Liver (tissue), 9 donors: ENCODE measurements around the gene EVL. TPM values are rescaled to one million over a fixed set of nuclear protein-coding genes. Genes with fewer than 3 reads are reported as not detected.

Experiments
- DNase-seq: peaks from one replicate; pipeline ENCODE4 v3.0.0-alpha.2; 2017; ENCODE audit warnings: low spot score
- H3K27ac ChIP-seq, 2 donors: one replicate each; pipeline ENCODE4 v1.7.0; 2013; ENCODE audit warnings: inconsistent platforms in 2 of 2, low read length in 2 of 2, control low read depth in 1 of 2, low read depth in 1 of 2, mild to moderate bottlenecking in 1 of 2
- H3K27me3 ChIP-seq, 4 donors: one replicate each; pipeline versions ENCODE4 v1.6.1 to v1.7.0; 2013; ENCODE audit warnings: low read length in 3 of 4, inconsistent platforms in 1 of 4, mild to moderate bottlenecking in 1 of 4, moderate library complexity in 1 of 4; ENCODE audit not compliant: control insufficient read depth in 4 of 4, insufficient read depth in 4 of 4
- H3K36me3 ChIP-seq, 4 donors: one replicate each; pipeline versions ENCODE4 v1.6.1 to v1.7.0; 2013; ENCODE audit warnings: low read length in 3 of 4, mild to moderate bottlenecking in 3 of 4, low read depth in 1 of 4, moderate library complexity in 1 of 4; ENCODE audit not compliant: control insufficient read depth in 4 of 4, insufficient read depth in 3 of 4
- H3K4me1 ChIP-seq, 4 donors: one replicate each; pipeline versions ENCODE4 v1.6.1 to v1.7.0; 2013; ENCODE audit warnings: low read length in 3 of 4, mild to moderate bottlenecking in 3 of 4, moderate library complexity in 1 of 4; ENCODE audit not compliant: control insufficient read depth in 4 of 4, insufficient read depth in 4 of 4
- H3K4me3 ChIP-seq, 3 donors: one replicate each; pipeline versions ENCODE4 v1.6.1 to v1.7.0; 2013; ENCODE audit warnings: low read length in 3 of 3, control low read depth in 1 of 3, low read depth in 1 of 3, mild to moderate bottlenecking in 1 of 3
- H3K9ac ChIP-seq, 2 donors: one replicate each; pipeline ENCODE4 v1.7.0; 2013; ENCODE audit warnings: low read length in 2 of 2, mild to moderate bottlenecking in 2 of 2, moderate library complexity in 2 of 2, control low read depth in 1 of 2, low read depth in 1 of 2
- H3K9me3 ChIP-seq, 4 donors: one replicate each; pipeline versions ENCODE4 v1.6.1 to v1.7.0; 2013; ENCODE audit warnings: low read length in 3 of 4; ENCODE audit not compliant: control insufficient read depth in 4 of 4
- EGR1 ChIP-seq, 2 donors: IDR thresholded peaks; 2 replicates each; pipeline ENCODE4 v1.6.1; 2016 to 2018; ENCODE audit warnings: antibody characterized with exemption in 2 of 2, low read depth in 2 of 2
- FOXA2 ChIP-seq: IDR thresholded peaks from 2 replicates; pipeline ENCODE4 v1.6.1; 2016; ENCODE audit warnings: antibody characterized with exemption
- GABPA ChIP-seq, 2 donors: IDR thresholded peaks in 1 of 2; conservative IDR thresholded peaks in 1 of 2; 2 replicates each; pipeline ENCODE4 v1.6.1; 2016; ENCODE audit warnings: antibody characterized with exemption in 2 of 2, mild to moderate bottlenecking in 1 of 2, moderate library complexity in 1 of 2
- HNF4G ChIP-seq: IDR thresholded peaks from 2 replicates; pipeline ENCODE4 v1.6.1; 2016; ENCODE audit warnings: antibody characterized with exemption
- NR2F2 ChIP-seq: IDR thresholded peaks from 2 replicates; pipeline ENCODE4 v1.6.1; 2016; ENCODE audit warnings: antibody characterized with exemption
- RAD21 ChIP-seq, 2 donors: IDR thresholded peaks; 2 replicates each; pipeline ENCODE4 v1.6.1; 2016; ENCODE audit warnings: antibody characterized with exemption in 2 of 2, mild to moderate bottlenecking in 2 of 2
- REST ChIP-seq: IDR thresholded peaks from 2 replicates; pipeline ENCODE4 v1.6.1; 2016; ENCODE audit warnings: antibody characterized with exemption, mild to moderate bottlenecking
- RXRA ChIP-seq, 2 donors: IDR thresholded peaks; 2 replicates each; pipeline ENCODE4 v1.6.1; 2017 to 2018; ENCODE audit warnings: antibody characterized with exemption in 2 of 2, mild to moderate bottlenecking in 1 of 2
- SP1 ChIP-seq: IDR thresholded peaks from 2 replicates; pipeline ENCODE4 v1.6.1; 2018; ENCODE audit warnings: antibody characterized with exemption, mild to moderate bottlenecking
- TAF1 ChIP-seq: conservative IDR thresholded peaks from 2 replicates; pipeline ENCODE4 v1.6.1; 2016; ENCODE audit warnings: antibody characterized with exemption, mild to moderate bottlenecking
- WGBS: extraction: QIAGEN DNeasy Blood & Tissue Kit; methylation state at CpG from one replicate; pipeline ENCODE4 v1.1.7; 2013; 5-methylcytosine and 5-hydroxymethylcytosine counted together
- polyA plus RNA-seq, 2 donors: library from polyadenylated mRNA; stranded (reverse) in 1 of 2; unstranded in 1 of 2; fragments of 200-250 nt in 1 of 2; fragments of >200 nt in 1 of 2; fragmentation: Nextera tagmentation in 1 of 2; extraction: Ambion mirVana in 1 of 2; gene quantifications; one replicate each; pipeline versions ENCODE4 v1.2.1 to v1.2.3, GENCODE V29; 2013 to 2015
- total RNA-seq, 2 donors: library from RNA; depleted of rRNA; stranded (reverse); fragments of >200 nt; gene quantifications; one replicate each; pipeline ENCODE4 v1.2.3, GENCODE V29; 2014
- TF ChIP-seq, protein P1 (sequence below): IDR thresholded peaks from 2 replicates; pipeline ENCODE4 v1.6.1; 2016; ENCODE audit warnings: antibody characterized with exemption
- TF ChIP-seq, protein P2 (sequence below): IDR thresholded peaks from 2 replicates; pipeline ENCODE4 v1.6.1; 2016; ENCODE audit warnings: antibody characterized with exemption
- TF ChIP-seq, protein P3 (sequence below): fragments of 150-350 bp; IDR thresholded peaks from 2 replicates; pipeline ENCODE4 v1.5.1; 2017; ENCODE audit warnings: improper control_type of control experiment, low read depth, low read length; ENCODE audit not compliant: missing input control
- donor health status: healthy.
- donor health status: healthy.
- donor health status: healthy.
- donor health status: healthy.
- donor health status: healthy.

Gene EVL
- total and polyA plus RNA-seq, 4 donors = 11.3 to 85.9 (median 33.9) TPM

DNA sequence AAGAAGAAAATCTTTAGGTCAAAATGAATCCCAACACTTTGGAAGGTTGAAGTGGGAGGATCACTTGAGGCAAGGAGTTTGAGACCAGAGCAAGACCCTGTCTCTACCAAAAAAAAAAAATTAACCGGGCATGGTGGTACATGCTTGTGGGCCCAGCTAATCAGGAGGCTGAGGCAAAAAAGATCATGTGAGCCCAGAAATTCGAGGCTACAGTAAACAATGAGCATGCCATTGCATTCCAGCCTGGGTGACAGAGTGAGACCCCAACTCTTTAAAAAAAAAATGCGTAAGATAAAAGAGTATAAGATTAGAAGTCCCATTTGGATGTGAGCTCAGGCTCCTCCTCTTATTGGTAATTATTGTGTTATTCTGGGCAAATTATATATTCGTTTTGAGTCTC, 30.8 kb upstream of the EVL start (continued):
- TF ChIP-seq, protein P1, sequence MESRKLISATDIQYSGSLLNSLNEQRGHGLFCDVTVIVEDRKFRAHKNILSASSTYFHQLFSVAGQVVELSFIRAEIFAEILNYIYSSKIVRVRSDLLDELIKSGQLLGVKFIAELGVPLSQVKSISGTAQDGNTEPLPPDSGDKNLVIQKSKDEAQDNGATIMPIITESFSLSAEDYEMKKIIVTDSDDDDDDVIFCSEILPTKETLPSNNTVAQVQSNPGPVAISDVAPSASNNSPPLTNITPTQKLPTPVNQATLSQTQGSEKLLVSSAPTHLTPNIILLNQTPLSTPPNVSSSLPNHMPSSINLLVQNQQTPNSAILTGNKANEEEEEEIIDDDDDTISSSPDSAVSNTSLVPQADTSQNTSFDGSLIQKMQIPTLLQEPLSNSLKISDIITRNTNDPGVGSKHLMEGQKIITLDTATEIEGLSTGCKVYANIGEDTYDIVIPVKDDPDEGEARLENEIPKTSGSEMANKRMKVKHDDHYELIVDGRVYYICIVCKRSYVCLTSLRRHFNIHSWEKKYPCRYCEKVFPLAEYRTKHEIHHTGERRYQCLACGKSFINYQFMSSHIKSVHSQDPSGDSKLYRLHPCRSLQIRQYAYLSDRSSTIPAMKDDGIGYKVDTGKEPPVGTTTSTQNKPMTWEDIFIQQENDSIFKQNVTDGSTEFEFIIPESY = no peak
- TF ChIP-seq RAD21 (IDR thresholded peaks at IDR 0.05) = no peak
- TF ChIP-seq HNF4G = no peak
- no peak for TF ChIP-seq TAF1
- TF ChIP-seq, protein P2, sequence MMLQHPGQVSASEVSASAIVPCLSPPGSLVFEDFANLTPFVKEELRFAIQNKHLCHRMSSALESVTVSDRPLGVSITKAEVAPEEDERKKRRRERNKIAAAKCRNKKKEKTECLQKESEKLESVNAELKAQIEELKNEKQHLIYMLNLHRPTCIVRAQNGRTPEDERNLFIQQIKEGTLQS = no peak

GRCh38 chr14:100034961-100035500, 30.2 kb upstream of the EVL start:
- DNase-seq = no peak
- peaks cover 7 to 15% (median 11%) of the 10 kb centered on the region in 4 donors for H3K4me1 ChIP-seq
- no peaks in the 10 kb centered on the region for H3K36me3 ChIP-seq
- no peak overlapping the region for H3K9ac ChIP-seq
- no peaks in the 10 kb centered on the region for H3K27me3 ChIP-seq
- H3K4me3 ChIP-seq = no peak overlapping the region
- no peak for TF ChIP-seq RXRA (IDR thresholded peaks at IDR 0.05)
- TF ChIP-seq TAF1 = no peak
- no peak for TF ChIP-seq EGR1 (IDR thresholded peaks at IDR 0.05; ENCODE audit: low read depth in 2 of 2)
- TF ChIP-seq, protein P3, sequence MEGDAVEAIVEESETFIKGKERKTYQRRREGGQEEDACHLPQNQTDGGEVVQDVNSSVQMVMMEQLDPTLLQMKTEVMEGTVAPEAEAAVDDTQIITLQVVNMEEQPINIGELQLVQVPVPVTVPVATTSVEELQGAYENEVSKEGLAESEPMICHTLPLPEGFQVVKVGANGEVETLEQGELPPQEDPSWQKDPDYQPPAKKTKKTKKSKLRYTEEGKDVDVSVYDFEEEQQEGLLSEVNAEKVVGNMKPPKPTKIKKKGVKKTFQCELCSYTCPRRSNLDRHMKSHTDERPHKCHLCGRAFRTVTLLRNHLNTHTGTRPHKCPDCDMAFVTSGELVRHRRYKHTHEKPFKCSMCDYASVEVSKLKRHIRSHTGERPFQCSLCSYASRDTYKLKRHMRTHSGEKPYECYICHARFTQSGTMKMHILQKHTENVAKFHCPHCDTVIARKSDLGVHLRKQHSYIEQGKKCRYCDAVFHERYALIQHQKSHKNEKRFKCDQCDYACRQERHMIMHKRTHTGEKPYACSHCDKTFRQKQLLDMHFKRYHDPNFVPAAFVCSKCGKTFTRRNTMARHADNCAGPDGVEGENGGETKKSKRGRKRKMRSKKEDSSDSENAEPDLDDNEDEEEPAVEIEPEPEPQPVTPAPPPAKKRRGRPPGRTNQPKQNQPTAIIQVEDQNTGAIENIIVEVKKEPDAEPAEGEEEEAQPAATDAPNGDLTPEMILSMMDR = no peak
- no peak for TF ChIP-seq GABPA (IDR thresholded peaks at IDR 0.05 in 1 of 2, conservative IDR thresholded peaks at IDR 0.05 in 1 of 2)
- TF ChIP-seq FOXA2 = no peak
- TF ChIP-seq, protein P2 = no peak
- TF ChIP-seq HNF4G = no peak
- TF ChIP-seq SP1 = no peak
- no peak for TF ChIP-seq NR2F2
- TF ChIP-seq RAD21 (IDR thresholded peaks at IDR 0.05) = no peak
- H3K9me3 ChIP-seq = no peaks in the 10 kb centered on the region
- no peak overlapping the region for H3K27ac ChIP-seq

DNA sequence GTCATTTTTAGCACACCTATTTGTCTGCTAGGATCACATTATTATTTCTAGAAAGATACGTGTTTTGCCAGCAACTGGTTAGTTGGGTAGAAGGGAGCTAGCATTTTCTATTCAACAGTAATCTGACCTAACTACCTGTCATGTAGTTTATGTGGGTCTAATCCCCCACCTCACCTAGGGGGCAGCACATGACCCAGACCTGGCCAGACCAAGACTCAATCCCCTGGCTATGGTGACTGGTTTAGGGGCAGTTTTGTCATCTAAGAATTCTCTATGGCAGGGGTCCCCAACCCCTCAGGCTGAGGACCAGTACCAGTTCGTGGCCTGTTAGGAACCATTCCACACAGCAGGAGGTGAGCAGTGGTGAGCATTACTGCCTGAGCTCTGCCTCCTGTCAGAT, 29.5 kb upstream of the EVL start:
- Histone ChIP-seq H3K9me3 (no peaks in the 10 kb centered on the region), H3K27me3 (no peaks in the 10 kb centered on the region), H3K9ac (no peak overlapping the region), H3K36me3 (no peaks in the 10 kb centered on the region), H3K27ac (no peak overlapping the region), H3K4me1 (peaks cover 9 to 21% (median 16%) of the 10 kb centered on the region in 4 donors), H3K4me3 (no peak overlapping the region)
- no peak for TF ChIP-seq NR2F2
- 93% methylated on average over 2 of the region's 2 CpGs for WGBS
- DNase-seq = no peak

GRCh38 chr14:100037353-100037752, 27.9 kb upstream of the EVL start:
- Histone ChIP-seq H3K9me3 (no peaks in the 10 kb centered on the region), H3K27ac (no peak overlapping the region), H3K36me3 (no peaks in the 10 kb centered on the region), H3K9ac (no peak overlapping the region), H3K27me3 (no peaks in the 10 kb centered on the region), H3K4me3 (no peak overlapping the region), H3K4me1 (peaks cover 7 to 26% (median 22%) of the 10 kb centered on the region in 4 donors)
- TF ChIP-seq RXRA (IDR thresholded peaks at IDR 0.05) = no peak
- TF ChIP-seq RAD21 (IDR thresholded peaks at IDR 0.05) = no peak
- TF ChIP-seq REST = no peak
- TF ChIP-seq, protein P2 = no peak
- TF ChIP-seq NR2F2 = no peak
- no peak for TF ChIP-seq EGR1 (IDR thresholded peaks at IDR 0.05; ENCODE audit: low read depth in 2 of 2)
- TF ChIP-seq, protein P1 = no peak
- DNase-seq = no peak
- WGBS = 80% methylated on average over 2 of the region's 2 CpGs
